ENCODE results near the gene RSPH1. TPM values are rescaled to one million over a fixed set of nuclear protein-coding genes. Genes with fewer than 3 reads are reported as not detected.

RSPH1 gene
- total and polyA plus RNA-seq, 2 of the 8 experiments (the other 6 are each of a cell fraction or from before 2014, with no cell fraction given) = 0.24 TPM; not detected in 1

- WGBS, 2 experiments (ENCODE audit: extremely low coverage in 1 of 2, insufficient coverage in 1 of 2, insufficient read length in 1 of 2, insufficient replicate concordance in 2 of 2, low coverage in 1 of 2, low lambda C conversion rate in 2 of 2, missing lambda C conversion rate in 1 of 2) = 86% methylated on average over 6 of the region's 6 CpGs; no CpG with 5 or more reads in 1 of the 2 experiments
- Histone ChIP-seq H3K23ac (ENCODE audit: insufficient read length) (no peak overlapping the region), H2BK12ac (ENCODE audit: low read depth, low read length) (no peak overlapping the region), H3K27ac (ENCODE audit: low read depth, low read length) (no peak overlapping the region), H3K79me2 (ENCODE audit: control insufficient read depth in 1 of 2, insufficient read depth in 2 of 2, low read length in 2 of 2) (no peaks in the 10 kb centered on the region), H3K4me2 (ENCODE audit: insufficient read depth in 1 of 2, low read depth in 2 of 2, low read length in 2 of 2) (no peak overlapping the region), H2BK5ac (ENCODE audit: low read depth, low read length) (no peak overlapping the region), H3K4ac (replicated peaks; ENCODE audit: insufficient read length, low read depth, low read length) (no peak overlapping the region), H3K4me3 (ENCODE audit: extremely low read depth in 1 of 4, insufficient read depth in 2 of 4, low read depth in 3 of 4, low read length in 4 of 4) (no peak overlapping the region), H4K8ac (ENCODE audit: extremely low read depth, insufficient read depth, low read length) (no peak overlapping the region), H4K5ac (ENCODE audit: insufficient read length, low read depth, low read length) (no peak overlapping the region), H3K56ac (replicated peaks; ENCODE audit: insufficient read length, low read depth, low read length) (no peak overlapping the region), H3K9ac (replicated peaks in 1 of 4; ENCODE audit: extremely low read depth in 1 of 4, low read depth in 3 of 4, low read length in 3 of 4) (no peak overlapping the region), H3K4me1 (replicated peaks in 1 of 4; ENCODE audit: control insufficient read depth in 3 of 4, insufficient read depth in 4 of 4, low read length in 3 of 4) (no peaks in the 10 kb centered on the region), H3K9me3 (ENCODE audit: insufficient read depth in 2 of 2, low read depth in 1 of 2, low read length in 1 of 2) (peaks cover 4% of the 10 kb centered on the region in 2 experiments; a peak in 2 of 4 replicates), H3K23me2 (ENCODE audit: low read depth, low read length) (no peaks in the 10 kb centered on the region), H4K20me1 (replicated peaks in 1 of 2; ENCODE audit: control insufficient read depth in 1 of 2, insufficient read depth in 2 of 2, low read length in 2 of 2) (no peaks in the 10 kb centered on the region), H3K79me1 (ENCODE audit: low read depth, low read length) (no peaks in the 10 kb centered on the region), H3K14ac (ENCODE audit: insufficient read length) (no peak overlapping the region), H3K18ac (ENCODE audit: extremely low read depth, low read length) (no peak overlapping the region), H2BK120ac (replicated peaks; ENCODE audit: low read depth, low read length) (no peak overlapping the region), H2BK20ac (ENCODE audit: low read length) (no peak overlapping the region), H2AK5ac (ENCODE audit: low read depth, low read length) (no peak overlapping the region), H3K36me3 (ENCODE audit: control insufficient read depth in 2 of 4, insufficient read depth in 4 of 4, low read length in 3 of 4) (no peaks in the 10 kb centered on the region), H2BK15ac (ENCODE audit: low read length) (no peak overlapping the region), H4K91ac (replicated peaks; ENCODE audit: insufficient read length, low read length) (no peak overlapping the region), H2AFZ (ENCODE audit: low read length) (no peak overlapping the region), H3K27me3 (replicated peaks in 1 of 4; ENCODE audit: control insufficient read depth in 3 of 4, extremely low read depth in 1 of 4, insufficient read depth in 3 of 4, low read length in 3 of 4) (no peaks in the 10 kb centered on the region; a peak in 1 of 7 replicates)
- DNase-seq (ENCODE audit: low read depth in 1 of 2, low spot score in 2 of 2) = no peak
- CTCF ChIA-PET (ENCODE audit: partially characterized antibody) = interaction anchor here (0.6 to 2.1 kb wide), 9 partner anchors 9 to 271 kb away, joined by 3 to 10 read pairs (median 4); no protein-coding TSS in a partner anchor
- POLR2A ChIA-PET (ENCODE audit: partially characterized antibody) = no interaction called here
- no peak for FAIRE-seq
- TF ChIP-seq, protein P1, sequence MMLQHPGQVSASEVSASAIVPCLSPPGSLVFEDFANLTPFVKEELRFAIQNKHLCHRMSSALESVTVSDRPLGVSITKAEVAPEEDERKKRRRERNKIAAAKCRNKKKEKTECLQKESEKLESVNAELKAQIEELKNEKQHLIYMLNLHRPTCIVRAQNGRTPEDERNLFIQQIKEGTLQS (IDR thresholded peaks at IDR 0.05; ENCODE audit: insufficient read depth, low read depth, low read length) = no peak
- TF ChIP-seq JUN (IDR thresholded peaks at IDR 0.05; ENCODE audit: low read depth, low read length) (no peak), POLR2A (IDR thresholded peaks at IDR 0.05; ENCODE audit: control extremely low read depth in 1 of 2, low read depth in 2 of 2, low read length in 2 of 2) (no peak)
Observed at GRCh38 chr21:42430521-42430920, 65.5 kb downstream of the RSPH1 start.

Measured in H1 (cell line).